C4-2B (cell line): ENCODE measurements around the gene PCDH9.

Source experiments
- ZFX ChIP-seq: fragments of 450-650 bp; IDR thresholded peaks from 2 replicates; pipeline ENCODE4 v1.6.1; 2017
- TF ChIP-seq, protein P1 (sequence below): fragments of 450-650 bp; conservative IDR thresholded peaks from 2 replicates; pipeline ENCODE4 v1.5.1; 2017; ENCODE audit warnings: mild to moderate bottlenecking

GRCh38 chr13:66886264-66886663 lies 343.9 kb downstream of the PCDH9 start:
- TF ChIP-seq, protein P1, sequence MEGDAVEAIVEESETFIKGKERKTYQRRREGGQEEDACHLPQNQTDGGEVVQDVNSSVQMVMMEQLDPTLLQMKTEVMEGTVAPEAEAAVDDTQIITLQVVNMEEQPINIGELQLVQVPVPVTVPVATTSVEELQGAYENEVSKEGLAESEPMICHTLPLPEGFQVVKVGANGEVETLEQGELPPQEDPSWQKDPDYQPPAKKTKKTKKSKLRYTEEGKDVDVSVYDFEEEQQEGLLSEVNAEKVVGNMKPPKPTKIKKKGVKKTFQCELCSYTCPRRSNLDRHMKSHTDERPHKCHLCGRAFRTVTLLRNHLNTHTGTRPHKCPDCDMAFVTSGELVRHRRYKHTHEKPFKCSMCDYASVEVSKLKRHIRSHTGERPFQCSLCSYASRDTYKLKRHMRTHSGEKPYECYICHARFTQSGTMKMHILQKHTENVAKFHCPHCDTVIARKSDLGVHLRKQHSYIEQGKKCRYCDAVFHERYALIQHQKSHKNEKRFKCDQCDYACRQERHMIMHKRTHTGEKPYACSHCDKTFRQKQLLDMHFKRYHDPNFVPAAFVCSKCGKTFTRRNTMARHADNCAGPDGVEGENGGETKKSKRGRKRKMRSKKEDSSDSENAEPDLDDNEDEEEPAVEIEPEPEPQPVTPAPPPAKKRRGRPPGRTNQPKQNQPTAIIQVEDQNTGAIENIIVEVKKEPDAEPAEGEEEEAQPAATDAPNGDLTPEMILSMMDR, result no peak
- no peak for TF ChIP-seq ZFX
